ENCODE measurements around the gene PRRG2.

DNA sequence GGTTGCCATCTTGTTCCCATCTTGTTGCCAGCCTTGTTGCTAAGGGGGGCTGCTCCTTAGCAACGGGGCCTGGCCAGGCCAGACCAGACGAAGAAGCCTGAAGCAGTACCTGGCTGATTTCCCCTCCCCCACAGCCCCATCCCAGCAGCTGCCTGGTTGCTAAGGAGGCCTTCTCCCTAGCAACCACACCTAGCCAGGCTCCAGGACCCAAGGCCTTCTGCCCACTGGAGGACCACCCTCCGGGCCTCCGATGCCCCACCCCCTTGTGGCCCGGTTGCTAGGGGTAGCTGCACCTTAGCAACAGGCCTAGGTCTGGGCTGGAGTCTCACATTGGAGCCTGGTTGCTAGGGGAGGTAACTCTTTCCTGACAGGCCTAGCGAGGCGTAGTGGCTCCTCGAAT, 3.9 kb downstream of the PRRG2 start:
- TF ChIP-seq, protein P1, sequence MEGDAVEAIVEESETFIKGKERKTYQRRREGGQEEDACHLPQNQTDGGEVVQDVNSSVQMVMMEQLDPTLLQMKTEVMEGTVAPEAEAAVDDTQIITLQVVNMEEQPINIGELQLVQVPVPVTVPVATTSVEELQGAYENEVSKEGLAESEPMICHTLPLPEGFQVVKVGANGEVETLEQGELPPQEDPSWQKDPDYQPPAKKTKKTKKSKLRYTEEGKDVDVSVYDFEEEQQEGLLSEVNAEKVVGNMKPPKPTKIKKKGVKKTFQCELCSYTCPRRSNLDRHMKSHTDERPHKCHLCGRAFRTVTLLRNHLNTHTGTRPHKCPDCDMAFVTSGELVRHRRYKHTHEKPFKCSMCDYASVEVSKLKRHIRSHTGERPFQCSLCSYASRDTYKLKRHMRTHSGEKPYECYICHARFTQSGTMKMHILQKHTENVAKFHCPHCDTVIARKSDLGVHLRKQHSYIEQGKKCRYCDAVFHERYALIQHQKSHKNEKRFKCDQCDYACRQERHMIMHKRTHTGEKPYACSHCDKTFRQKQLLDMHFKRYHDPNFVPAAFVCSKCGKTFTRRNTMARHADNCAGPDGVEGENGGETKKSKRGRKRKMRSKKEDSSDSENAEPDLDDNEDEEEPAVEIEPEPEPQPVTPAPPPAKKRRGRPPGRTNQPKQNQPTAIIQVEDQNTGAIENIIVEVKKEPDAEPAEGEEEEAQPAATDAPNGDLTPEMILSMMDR (conservative IDR thresholded peaks at IDR 0.05 in 1 of 2, IDR thresholded peaks at IDR 0.05 in 1 of 2; ENCODE audit: extremely low read depth in 1 of 2, insufficient read depth in 1 of 2, low read depth in 1 of 2, low read length in 2 of 2) = no peak
- no peak for TF ChIP-seq EZH2 (IDR thresholded peaks at IDR 0.05; ENCODE audit: borderline replicate concordance, low read length)

All from mammary epithelial cell (primary cell).